NCI-H146 (cell line): Measurements from ENCODE around the gene SGCA.

Experiments used
- DNase-seq: peaks from one replicate; lab custom pipeline; 2025; lab: John Stamatoyannopoulos, UW

The SGCA gene

GRCh38 chr17:50165867-50166517 lies at the start of gene SGCA:
TSS of gene SGCA (plus strand) at chr17:50166005. CDS start at chr17:50166041, 36 bp downstream.
- DNase-seq, result no peak

- peak; percentile 43 for DNase-seq
Measured at GRCh38 chr17:50117202-50118051, 48.4 kb upstream of the SGCA start.

- no peak for DNase-seq
Measured at GRCh38 chr17:50118076-50118827, 47.6 kb upstream of the SGCA start.

- no peak for DNase-seq
Measured at GRCh38 chr17:50118828-50119218, 47.0 kb upstream of the SGCA start.

GRCh38 chr17:50120475-50121253 lies 45.1 kb upstream of the SGCA start:
- DNase-seq, result no peak

GRCh38 chr17:50122945-50123344 lies 42.9 kb upstream of the SGCA start:
- DNase-seq, result peak; percentile 65

GRCh38 chr17:50123649-50124349 lies 42.0 kb upstream of the SGCA start:
- peak; percentile 27 for DNase-seq

- no peak for DNase-seq
Measured at GRCh38 chr17:50125420-50125997, 40.3 kb upstream of the SGCA start.

GRCh38 chr17:50127697-50128361 lies 38.0 kb upstream of the SGCA start:
- no peak for DNase-seq

- no peak for DNase-seq
Measured at GRCh38 chr17:50128441-50129352, 37.1 kb upstream of the SGCA start.

GRCh38 chr17:50129353-50129727 lies 36.5 kb upstream of the SGCA start:
- no peak for DNase-seq

GRCh38 chr17:50129728-50130558 lies 35.9 kb upstream of the SGCA start, which contains the start of gene SAMD14:
TSS of gene SAMD14 (minus strand) at chr17:50130160. CDS start at chr17:50124959, 5,201 bp downstream.
- peak; percentile 43 for DNase-seq

GRCh38 chr17:50130559-50131305 lies 35.1 kb upstream of the SGCA start:
- peak; percentile 14 for DNase-seq

GRCh38 chr17:50132104-50132794 lies 33.6 kb upstream of the SGCA start:
- DNase-seq, result no peak

GRCh38 chr17:50133028-50133768 lies 32.6 kb upstream of the SGCA start:
- DNase-seq, result no peak

- DNase-seq, result no peak
Measured at GRCh38 chr17:50133769-50134099, 32.1 kb upstream of the SGCA start.
